ENCODE measurements around the gene ARAP1. TPM values are rescaled to one million over a fixed set of nuclear protein-coding genes. Genes with fewer than 3 reads are reported as not detected.

Gene ARAP1
- polyA plus RNA-seq, 1 experiment, result 52.4 TPM

- H3K9me3 ChIP-seq (ENCODE audit: control insufficient read depth, insufficient read depth, low read length), result no peaks in the 10 kb centered on the region; the same call in 1 of the 2 replicates
- TF ChIP-seq CTCF (IDR thresholded peaks at IDR 0.05; ENCODE audit: low read depth, low read length), result no peak
- ChIA-PET POLR2A (no interaction called here), CTCF (no interaction called here)
- no peak overlapping the region for H3K4me3 ChIP-seq (ENCODE audit: low read depth, low read length)
- H3K27me3 ChIP-seq (ENCODE audit: control insufficient read depth, insufficient read depth, low read length), result peaks cover 33% of the 10 kb centered on the region
- H3K27ac ChIP-seq (ENCODE audit: low read depth, low read length), result no peak overlapping the region
- DNase-seq (ENCODE audit: low read depth, low spot score), result no peak
Measured at GRCh38 chr11:72647882-72648281, 104.3 kb downstream of the ARAP1 start.

GRCh38 chr11:72646472-72646871 is 105.7 kb downstream of the ARAP1 start:
- Histone ChIP-seq H3K27ac (ENCODE audit: low read depth, low read length) (no peak overlapping the region), H3K4me3 (ENCODE audit: low read depth, low read length) (no peak overlapping the region), H3K27me3 (ENCODE audit: control insufficient read depth, insufficient read depth, low read length) (peaks cover 24% of the 10 kb centered on the region), H3K9me3 (ENCODE audit: control insufficient read depth, insufficient read depth, low read length) (no peaks in the 10 kb centered on the region; the same call in 1 of the 2 replicates)
- ChIA-PET POLR2A (no interaction called here), CTCF (interaction anchor here (2.6 kb wide), 1 partner anchor 175 kb away, joined by 14 read pairs; no protein-coding TSS in a partner anchor)
- no peak for DNase-seq (ENCODE audit: low read depth, low spot score)
- TF ChIP-seq CTCF (IDR thresholded peaks at IDR 0.05; ENCODE audit: low read depth, low read length), result no peak

GRCh38 chr11:72646024-72646423 is 106.2 kb downstream of the ARAP1 start:
- H3K27ac ChIP-seq (ENCODE audit: low read depth, low read length), result no peak overlapping the region
- no peak for DNase-seq (ENCODE audit: low read depth, low spot score)
- ChIA-PET CTCF (interaction anchor here (2.6 kb wide), 1 partner anchor 175 kb away, joined by 14 read pairs; no protein-coding TSS in a partner anchor), POLR2A (no interaction called here)
- H3K4me3 ChIP-seq (ENCODE audit: low read depth, low read length), result no peak overlapping the region
- H3K27me3 ChIP-seq (ENCODE audit: control insufficient read depth, insufficient read depth, low read length), result peaks cover 24% of the 10 kb centered on the region
- H3K9me3 ChIP-seq (ENCODE audit: control insufficient read depth, insufficient read depth, low read length), result no peaks in the 10 kb centered on the region; the same call in 1 of the 2 replicates
- no peak for TF ChIP-seq CTCF (IDR thresholded peaks at IDR 0.05; ENCODE audit: low read depth, low read length)

GRCh38 chr11:72643547-72643946 is 108.7 kb downstream of the ARAP1 start:
- Histone ChIP-seq H3K9me3 (ENCODE audit: control insufficient read depth, insufficient read depth, low read length) (no peaks in the 10 kb centered on the region; the same call in 1 of the 2 replicates), H3K4me3 (ENCODE audit: low read depth, low read length) (no peak overlapping the region), H3K27me3 (ENCODE audit: control insufficient read depth, insufficient read depth, low read length) (peaks cover 38% of the 10 kb centered on the region), H3K27ac (ENCODE audit: low read depth, low read length) (no peak overlapping the region)
- no peak for DNase-seq (ENCODE audit: low read depth, low spot score)
- CTCF ChIA-PET, result interaction anchor here (0.9 to 2.2 kb wide), 8 partner anchors 15 to 172 kb away, joined by 3 to 17 read pairs (median 4); no protein-coding TSS in a partner anchor
- TF ChIP-seq CTCF (IDR thresholded peaks at IDR 0.05; ENCODE audit: low read depth, low read length), result no peak
- POLR2A ChIA-PET, result no interaction called here

GRCh38 chr11:72642884-72643522 is 109.2 kb downstream of the ARAP1 start:
- Histone ChIP-seq H3K9me3 (ENCODE audit: control insufficient read depth, insufficient read depth, low read length) (no peaks in the 10 kb centered on the region; the same call in 1 of the 2 replicates), H3K27ac (ENCODE audit: low read depth, low read length) (no peak overlapping the region), H3K27me3 (ENCODE audit: control insufficient read depth, insufficient read depth, low read length) (peaks cover 44% of the 10 kb centered on the region), H3K4me3 (ENCODE audit: low read depth, low read length) (peak overlapping the region; percentile 51; the same call in 1 of the 2 replicates)
- ChIA-PET CTCF (interaction anchor here (0.9 to 2.2 kb wide), 8 partner anchors 14 to 172 kb away, joined by 3 to 17 read pairs (median 4); no protein-coding TSS in a partner anchor), POLR2A (no interaction called here)
- no peak for DNase-seq (ENCODE audit: low read depth, low spot score)
- peak; percentile 76 for TF ChIP-seq CTCF (IDR thresholded peaks at IDR 0.05; ENCODE audit: low read depth, low read length)

Data from AG04450 (cell line).